DND-41 (cell line): ENCODE measurements around the gene RIPOR2.

Experiments
- ATAC-seq: fragments of 200-7000 bp; cut with Tn5 transposase; 3 replicates; pipeline ENCODE4 v1.9.1; 2021; ENCODE audit warnings: low read depth; ENCODE audit not compliant: insufficient read depth
- DNase-seq: peaks from one replicate; pipeline ENCODE4 v3.0.0-alpha.2; 2020
- H2AFZ ChIP-seq: 2 replicates; pipeline ENCODE4 v1.6.0; 2012; ENCODE audit warnings: low read depth, low read length
- H3K27ac ChIP-seq: 2 replicates; pipeline ENCODE4 v1.5.1; 2012; ENCODE audit warnings: low read length, inconsistent platforms
- H3K27me3 ChIP-seq: fragments of 200-600 bp; sonication (generic); 2 replicates; pipeline ENCODE4 v1.6.0; 2012; ENCODE audit warnings: low read length, mild to moderate bottlenecking, inconsistent platforms; ENCODE audit not compliant: insufficient read depth, poor library complexity
- H3K36me3 ChIP-seq: 2 replicates; pipeline ENCODE4 v1.5.1; 2012; ENCODE audit warnings: low read length, inconsistent platforms; ENCODE audit not compliant: insufficient read depth
- H3K4me1 ChIP-seq: 2 replicates; pipeline ENCODE4 v1.5.1; 2012; ENCODE audit warnings: mild to moderate bottlenecking, low read length; ENCODE audit not compliant: insufficient read depth
- H3K4me2 ChIP-seq: 2 replicates; pipeline ENCODE4 v1.6.0; 2012; ENCODE audit warnings: mild to moderate bottlenecking, moderate library complexity, low read length, inconsistent platforms; ENCODE audit not compliant: insufficient read depth
- H3K4me3 ChIP-seq, 2 experiments: fragments of 200-600 bp in 1 of 2; shearing (Covaris generic) in 1 of 2; 2 replicates each; pipeline ENCODE4 v1.5.1; 2012 to 2016; ENCODE audit warnings: inconsistent platforms in 2 of 2, low read length in 2 of 2, mild to moderate bottlenecking in 2 of 2, low read depth in 1 of 2, moderate library complexity in 1 of 2
- H3K79me2 ChIP-seq: 2 replicates; pipeline ENCODE4 v1.6.0; 2012; ENCODE audit warnings: low read length, inconsistent platforms; ENCODE audit not compliant: insufficient read depth
- H3K9ac ChIP-seq: 2 replicates; pipeline ENCODE4 v1.6.0; 2012; ENCODE audit warnings: low read depth, mild to moderate bottlenecking, inconsistent platforms, low read length, moderate library complexity
- H3K9me3 ChIP-seq: 2 replicates; pipeline ENCODE4 v1.5.1; 2012; ENCODE audit warnings: low read length, moderate library complexity, mild to moderate bottlenecking, inconsistent platforms; ENCODE audit not compliant: insufficient read depth, severe bottlenecking
- H4K20me1 ChIP-seq: 2 replicates; pipeline ENCODE4 v1.6.0; 2012; ENCODE audit warnings: low read length; ENCODE audit not compliant: insufficient read depth
- CTCF ChIP-seq: IDR thresholded peaks from 2 replicates; pipeline ENCODE4 v1.5.1; 2012; ENCODE audit warnings: borderline replicate concordance, low read length, moderate library complexity, mild to moderate bottlenecking; ENCODE audit not compliant: poor library complexity, severe bottlenecking; ENCODE audit errors: extremely low read depth
- EZH2 ChIP-seq: IDR thresholded peaks from 3 replicates; pipeline ENCODE4 v1.6.1; 2012; ENCODE audit warnings: borderline replicate concordance, low read depth, mild to moderate bottlenecking, moderate library complexity, low read length, inconsistent platforms; ENCODE audit not compliant: severe bottlenecking

The RIPOR2 gene

GRCh38 chr6:24854077-24854666, 81.6 kb downstream of the RIPOR2 start:
- ATAC-seq: no peak
- no peak overlapping the region for H3K9ac ChIP-seq
- no peak for DNase-seq
- H3K79me2 ChIP-seq: no peaks in the 10 kb centered on the region
- no peaks in the 10 kb centered on the region for H4K20me1 ChIP-seq
- peaks cover 10% of the 10 kb centered on the region for H3K4me1 ChIP-seq
- H2AFZ ChIP-seq: no peak overlapping the region
- H3K4me2 ChIP-seq: no peak overlapping the region
- peaks cover 60% of the 10 kb centered on the region for H3K36me3 ChIP-seq
- no peak overlapping the region for H3K4me3 ChIP-seq
- H3K27ac ChIP-seq: no peak overlapping the region
- no peaks in the 10 kb centered on the region for H3K9me3 ChIP-seq
- H3K27me3 ChIP-seq: no peaks in the 10 kb centered on the region
- no peak for TF ChIP-seq EZH2
- no peak for TF ChIP-seq CTCF

- TF ChIP-seq EZH2 (no peak), CTCF (no peak)
- H2AFZ ChIP-seq: no peak overlapping the region
- no peak overlapping the region for H3K4me2 ChIP-seq
- H3K27me3 ChIP-seq: no peaks in the 10 kb centered on the region
- no peak overlapping the region for H3K4me3 ChIP-seq
- no peak overlapping the region for H3K9ac ChIP-seq
- ATAC-seq (no peak), DNase-seq (no peak)
- H3K9me3 ChIP-seq: no peaks in the 10 kb centered on the region
- no peaks in the 10 kb centered on the region for H4K20me1 ChIP-seq
- no peaks in the 10 kb centered on the region for H3K79me2 ChIP-seq
- peaks cover 6% of the 10 kb centered on the region for H3K4me1 ChIP-seq
- H3K27ac ChIP-seq: no peak overlapping the region
- peaks cover 61% of the 10 kb centered on the region for H3K36me3 ChIP-seq
Measured at GRCh38 chr6:24851086-24851485, 84.7 kb downstream of the RIPOR2 start.

GRCh38 chr6:24849713-24850112, 86.0 kb downstream of the RIPOR2 start:
- Histone ChIP-seq H3K27ac (no peak overlapping the region), H3K27me3 (no peaks in the 10 kb centered on the region)
- TF ChIP-seq CTCF (no peak), EZH2 (no peak)

GRCh38 chr6:24848461-24848860, 87.3 kb downstream of the RIPOR2 start:
- no peaks in the 10 kb centered on the region for H3K4me1 ChIP-seq
- no peaks in the 10 kb centered on the region for H4K20me1 ChIP-seq
- DNase-seq: no peak
- H2AFZ ChIP-seq: no peak overlapping the region
- no peaks in the 10 kb centered on the region for H3K79me2 ChIP-seq
- peaks cover 58% of the 10 kb centered on the region for H3K36me3 ChIP-seq
- no peak overlapping the region for H3K9ac ChIP-seq
- no peaks in the 10 kb centered on the region for H3K27me3 ChIP-seq
- TF ChIP-seq EZH2 (no peak), CTCF (no peak)
- ATAC-seq: no peak
- H3K9me3 ChIP-seq: no peaks in the 10 kb centered on the region
- no peak overlapping the region for H3K4me2 ChIP-seq
- no peak overlapping the region for H3K27ac ChIP-seq
- H3K4me3 ChIP-seq: no peak overlapping the region

More at GRCh38 chr6:24849713-24850112, 86.0 kb downstream of the RIPOR2 start:
- Histone ChIP-seq H3K4me2 (no peak overlapping the region), H3K79me2 (no peaks in the 10 kb centered on the region), H3K4me1 (no peaks in the 10 kb centered on the region), H2AFZ (no peak overlapping the region), H3K9me3 (no peaks in the 10 kb centered on the region), H4K20me1 (no peaks in the 10 kb centered on the region), H3K9ac (no peak overlapping the region), H3K36me3 (peaks cover 62% of the 10 kb centered on the region), H3K4me3 (no peak overlapping the region)
- no peak for DNase-seq
- ATAC-seq: no peak
